RWPE2 (cell line): ENCODE results near the gene FAM162A.

ENCODE experiments used
- ATAC-seq: fragments of 200-7000 bp; cut with Tn5 transposase; 3 replicates; pipeline ENCODE4 v1.9.1; 2021; ENCODE audit warnings: low read depth
- DNase-seq: peaks from one replicate; pipeline ENCODE4 v3.0.0-alpha.2; 2020; ENCODE audit warnings: low spot score
- H3K27ac ChIP-seq: fragments of 450-650 bp; 2 replicates; pipeline ENCODE4 v1.5.1; 2017; ENCODE audit warnings: mild to moderate bottlenecking; ENCODE audit not compliant: poor library complexity, severe bottlenecking
- H3K27me3 ChIP-seq: fragments of 250-450 bp; sonication (Bioruptor Pico); 2 replicates; pipeline ENCODE4 v1.5.1; 2021; ENCODE audit warnings: mild to moderate bottlenecking, moderate library complexity; ENCODE audit not compliant: insufficient read depth, poor library complexity, severe bottlenecking
- H3K36me3 ChIP-seq: fragments of 250-450 bp; sonication (Bioruptor Pico); 2 replicates; pipeline ENCODE4 v1.5.1; 2020; ENCODE audit warnings: low read depth, mild to moderate bottlenecking, moderate library complexity
- H3K4me1 ChIP-seq: fragments of 250-450 bp; sonication (Bioruptor Pico); 2 replicates; pipeline ENCODE4 v1.5.1; 2021; ENCODE audit warnings: mild to moderate bottlenecking, moderate library complexity; ENCODE audit not compliant: insufficient read depth, poor library complexity, severe bottlenecking
- H3K4me3 ChIP-seq: fragments of 250-450 bp; sonication (Bioruptor Pico); 2 replicates; pipeline ENCODE4 v1.5.1; 2021; ENCODE audit warnings: mild to moderate bottlenecking, moderate library complexity; ENCODE audit not compliant: severe bottlenecking
- H3K9me3 ChIP-seq: fragments of 250-450 bp; sonication (Bioruptor Pico); 2 replicates; pipeline ENCODE4 v1.5.1; 2021; ENCODE audit warnings: mild to moderate bottlenecking, moderate library complexity; ENCODE audit not compliant: severe bottlenecking
- CTCF ChIP-seq: fragments of 450-650 bp; IDR thresholded peaks from one replicate; pipeline ENCODE4 v1.5.1; 2017; ENCODE audit warnings: mild to moderate bottlenecking, moderate library complexity; ENCODE audit not compliant: poor library complexity, severe bottlenecking

Gene FAM162A

GRCh38 chr3:122414391-122414790 lies 30.4 kb downstream of the FAM162A start:
- Histone ChIP-seq H3K27me3 (no peaks in the 10 kb centered on the region), H3K9me3 (no peaks in the 10 kb centered on the region), H3K4me1 (peaks cover 15% of the 10 kb centered on the region), H3K4me3 (no peak overlapping the region), H3K36me3 (peaks cover 48% of the 10 kb centered on the region), H3K27ac (no peak overlapping the region)
- ATAC-seq, result no peak
- no peak for TF ChIP-seq CTCF
- DNase-seq, result no peak

GRCh38 chr3:122415104-122415744 lies 31.2 kb downstream of the FAM162A start:
- H3K27me3 ChIP-seq, result no peaks in the 10 kb centered on the region
- DNase-seq (no peak), ATAC-seq (peak; percentile 46)
- peaks cover 40% of the 10 kb centered on the region for H3K36me3 ChIP-seq
- no peaks in the 10 kb centered on the region for H3K9me3 ChIP-seq
- no peak for TF ChIP-seq CTCF
- H3K4me1 ChIP-seq, result peaks cover 15% of the 10 kb centered on the region
- peak overlapping the region; percentile 42 for H3K4me3 ChIP-seq
- H3K27ac ChIP-seq, result peak overlapping the region; percentile 70

GRCh38 chr3:122415762-122416654 lies 32.0 kb downstream of the FAM162A start, which contains the start of gene WDR5B:
WDR5B (minus strand) TSS chr3:122416062; CDS start chr3:122415528, 534 bp downstream.
- peak within 1 kb of the TSS; percentile 42 for H3K4me3 ChIP-seq
- DNase-seq (peak; percentile 94), ATAC-seq (peak; percentile 89)
- H3K27me3 ChIP-seq, result no peaks in the 10 kb centered on the region
- no peak for TF ChIP-seq CTCF
- no peaks in the 10 kb centered on the region for H3K9me3 ChIP-seq
- peaks cover 8% of the 10 kb centered on the region for H3K4me1 ChIP-seq
- peaks cover 32% of the 10 kb centered on the region for H3K36me3 ChIP-seq
- peak within 1 kb of the TSS; percentile 70 for H3K27ac ChIP-seq

- H3K27me3 ChIP-seq, result no peaks in the 10 kb centered on the region
- DNase-seq (no peak), ATAC-seq (peak; percentile 4; the same call in 1 of the 3 replicates)
- no peaks in the 10 kb centered on the region for H3K9me3 ChIP-seq
- peaks cover 23% of the 10 kb centered on the region for H3K36me3 ChIP-seq
- no peak for TF ChIP-seq CTCF
- peaks cover 8% of the 10 kb centered on the region for H3K4me1 ChIP-seq
- H3K4me3 ChIP-seq, result peak overlapping the region; percentile 42
- peak overlapping the region; percentile 70 for H3K27ac ChIP-seq
Measured at GRCh38 chr3:122416966-122417365, 33.0 kb downstream of the FAM162A start.
